Nasal cavity respiratory epithelium epithelial cell of viscerocranial mucosa (primary cell): ENCODE results near the gene WDFY4. TPM values are rescaled to one million over a fixed set of nuclear protein-coding genes. Genes with fewer than 3 reads are reported as not detected.

Experiments
- total RNA-seq: library from RNA; depleted of rRNA; stranded (reverse); fragments of >200 nt; gene quantifications from 2 replicates; pipeline ENCODE4 v1.2.3, GENCODE V29; 2014

The WDFY4 gene, protein sequence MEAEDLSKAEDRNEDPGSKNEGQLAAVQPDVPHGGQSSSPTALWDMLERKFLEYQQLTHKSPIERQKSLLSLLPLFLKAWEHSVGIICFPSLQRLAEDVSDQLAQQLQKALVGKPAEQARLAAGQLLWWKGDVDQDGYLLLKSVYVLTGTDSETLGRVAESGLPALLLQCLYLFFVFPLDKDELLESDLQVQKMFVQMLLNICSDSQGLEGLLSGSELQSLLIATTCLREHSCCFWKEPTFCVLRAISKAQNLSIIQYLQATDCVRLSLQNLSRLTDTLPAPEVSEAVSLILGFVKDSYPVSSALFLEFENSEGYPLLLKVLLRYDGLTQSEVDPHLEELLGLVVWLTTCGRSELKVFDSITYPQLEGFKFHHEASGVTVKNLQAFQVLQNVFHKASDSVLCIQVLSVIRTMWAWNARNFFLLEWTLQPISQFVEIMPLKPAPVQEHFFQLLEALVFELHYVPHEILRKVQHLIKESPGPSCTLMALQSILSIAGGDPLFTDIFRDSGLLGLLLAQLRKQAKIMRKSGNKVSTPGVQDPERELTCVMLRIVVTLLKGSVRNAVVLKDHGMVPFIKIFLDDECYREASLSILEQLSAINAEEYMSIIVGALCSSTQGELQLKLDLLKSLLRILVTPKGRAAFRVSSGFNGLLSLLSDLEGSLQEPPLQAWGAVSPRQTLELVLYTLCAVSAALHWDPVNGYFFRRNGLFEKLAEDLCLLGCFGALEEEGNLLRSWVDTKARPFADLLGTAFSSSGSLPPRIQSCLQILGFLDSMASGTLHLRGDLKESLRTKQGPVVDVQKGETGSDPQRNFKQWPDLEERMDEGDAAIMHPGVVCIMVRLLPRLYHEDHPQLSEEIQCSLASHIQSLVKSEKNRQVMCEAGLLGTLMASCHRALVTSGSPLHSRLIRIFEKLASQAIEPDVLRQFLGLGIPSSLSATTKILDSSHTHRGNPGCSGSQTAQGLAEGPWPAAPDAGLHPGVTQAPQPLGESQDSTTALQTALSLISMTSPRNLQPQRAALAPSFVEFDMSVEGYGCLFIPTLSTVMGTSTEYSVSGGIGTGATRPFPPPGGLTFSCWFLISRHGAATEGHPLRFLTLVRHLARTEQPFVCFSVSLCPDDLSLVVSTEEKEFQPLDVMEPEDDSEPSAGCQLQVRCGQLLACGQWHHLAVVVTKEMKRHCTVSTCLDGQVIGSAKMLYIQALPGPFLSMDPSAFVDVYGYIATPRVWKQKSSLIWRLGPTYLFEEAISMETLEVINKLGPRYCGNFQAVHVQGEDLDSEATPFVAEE (N-terminal part only)
- total RNA-seq: under 0.01 TPM in 1 of 2 replicates, not detected in the other

DNA sequence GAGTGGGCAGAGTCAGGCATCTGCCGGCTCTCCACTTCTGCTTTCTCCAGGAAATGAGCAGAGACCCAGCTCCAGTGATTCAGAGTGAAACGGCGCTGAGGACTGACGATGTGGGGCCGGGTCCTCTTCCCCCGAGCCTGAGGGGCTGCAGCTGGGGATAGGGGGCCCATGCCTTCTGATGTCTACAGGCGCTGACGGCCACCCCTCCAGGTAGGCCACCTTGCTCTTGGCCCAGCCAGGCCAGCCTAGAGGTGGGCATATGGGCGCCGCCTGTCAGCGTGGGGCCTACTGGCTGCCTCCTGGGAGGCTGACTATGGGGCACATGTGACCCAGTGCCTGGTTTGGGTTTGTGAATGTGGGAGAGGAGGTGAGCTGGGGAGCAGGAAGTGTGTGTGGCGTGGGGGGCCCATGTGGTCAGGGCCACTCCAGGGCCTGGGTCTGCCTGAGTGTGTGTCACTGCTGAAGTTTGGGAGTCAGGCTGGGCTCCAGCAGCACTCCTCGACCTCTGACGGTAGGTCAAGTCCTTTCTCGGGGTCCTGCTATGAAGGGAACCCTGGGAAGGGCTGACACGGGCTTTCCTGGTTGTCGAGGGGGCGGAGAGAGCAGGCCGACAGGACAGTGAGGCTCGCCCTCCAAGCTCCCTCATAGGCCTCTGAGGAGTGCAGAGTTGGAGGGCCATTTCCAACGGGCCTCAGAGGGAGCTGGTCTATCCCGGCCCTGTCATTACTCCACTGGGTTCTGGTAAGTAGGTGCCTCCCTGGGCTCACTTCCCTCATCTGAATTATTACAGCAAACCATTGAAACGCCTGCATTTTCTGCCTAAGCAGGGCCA, at the start of gene WDFY4:
WDFY4 (plus strand) TSS at position 82 of the 832 bp plus-strand sequence. CDS start 24,860 bp downstream, outside the sequence.

DNA sequence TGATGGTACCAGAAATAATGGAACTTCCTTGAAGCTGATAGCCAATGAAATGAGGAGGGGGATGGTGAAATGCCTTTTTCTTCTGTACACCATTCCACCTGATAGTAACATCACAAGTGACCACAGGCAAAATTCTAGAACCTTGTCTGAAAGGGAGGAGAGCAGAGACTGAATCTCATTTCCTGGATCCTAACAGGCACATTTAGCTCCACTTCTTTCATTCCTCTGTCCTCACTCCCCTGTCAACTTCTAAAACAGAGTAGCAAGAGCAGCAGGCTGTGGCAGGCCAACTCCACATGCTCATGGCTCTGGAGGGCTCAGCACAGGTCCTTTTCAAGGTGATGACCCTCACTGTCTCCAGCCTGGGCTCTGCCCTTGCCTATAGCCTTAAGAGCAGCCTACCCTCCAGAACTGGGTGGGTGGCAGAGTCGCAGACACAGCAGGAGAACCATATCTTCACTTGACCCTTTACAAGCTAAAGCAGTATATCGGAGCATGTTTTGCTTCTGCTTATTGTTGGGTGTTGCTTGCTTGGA, 255.2 kb downstream of the WDFY4 start, which contains the start of gene LRRC18:
LRRC18 (minus strand) TSS at position 51 of the 536 bp plus-strand sequence. CDS start 25,685 bp downstream, outside the sequence.

Other genes with a start within 250 kb of the WDFY4 start
- 4.4 and 9.5 TPM in 2 replicates for gene ARHGAP22, start 79.8 kb upstream of the WDFY4 start, total RNA-seq